HEK293T (cell line): ENCODE data around the gene SF3B2.
"Not testable (repeated sequence)": the region's sequence is repeated elsewhere in the genome, so short reads cannot be mapped to it uniquely, and the experiment has no call there.

Experiments used
- CTCF ChIA-PET: fragments of 350-600 bp; formaldehyde crosslinking; extraction: SDS; loops from one replicate; lab custom pipeline; 2021; ENCODE audit warnings: antibody characterized with exemption, inconsistent platforms; lab: Yijun Ruan, JAX
- POLR2A ChIA-PET: fragments of 350-600 bp; formaldehyde crosslinking; extraction: SDS; loops from one replicate; lab custom pipeline; 2020; ENCODE audit warnings: antibody characterized with exemption, inconsistent platforms; lab: Yijun Ruan, JAX
- DNase-seq: peaks from one replicate; pipeline ENCODE4 v3.0.0; 2012; ENCODE audit warnings: mixed read lengths; ENCODE audit errors: extremely low spot score
- ARNT ChIP-seq: fragments of 450-650 bp; IDR thresholded peaks from 2 replicates; pipeline ENCODE4 v1.6.1; 2017; ENCODE audit warnings: mild to moderate bottlenecking
- BHLHE40 ChIP-seq: fragments of 450-650 bp; IDR thresholded peaks from 2 replicates; pipeline ENCODE4 v1.6.1; 2016; ENCODE audit warnings: mild to moderate bottlenecking, moderate library complexity, borderline replicate concordance
- CTBP1 ChIP-seq: fragments of 450-650 bp; IDR thresholded peaks from 2 replicates; pipeline ENCODE4 v1.6.1; 2016; ENCODE audit warnings: borderline replicate concordance
- ELF4 ChIP-seq: fragments of 450-650 bp; IDR thresholded peaks from 2 replicates; pipeline ENCODE4 v1.6.1; 2017; ENCODE audit warnings: antibody characterized with exemption
- FOXA1 ChIP-seq: fragments of 450-650 bp; IDR thresholded peaks from 2 replicates; pipeline ENCODE4 v1.6.1; 2016; ENCODE audit warnings: mild to moderate bottlenecking
- FOXK2 ChIP-seq: fragments of 450-650 bp; IDR thresholded peaks from 2 replicates; pipeline ENCODE4 v1.6.1; 2016; ENCODE audit warnings: mild to moderate bottlenecking
- FOXM1 ChIP-seq: fragments of 450-650 bp; IDR thresholded peaks from 2 replicates; pipeline ENCODE4 v1.6.1; 2017; ENCODE audit warnings: mild to moderate bottlenecking, borderline replicate concordance
- HDGF ChIP-seq: fragments of 450-650 bp; IDR thresholded peaks from 2 replicates; pipeline ENCODE4 v1.6.1; 2017; ENCODE audit warnings: antibody characterized with exemption, borderline replicate concordance
- L3MBTL2 ChIP-seq: fragments of 450-650 bp; conservative IDR thresholded peaks from 2 replicates; pipeline ENCODE4 v1.6.1; 2016; ENCODE audit warnings: mild to moderate bottlenecking
- LEF1 ChIP-seq: fragments of 450-650 bp; IDR thresholded peaks from 2 replicates; pipeline ENCODE4 v1.6.1; 2017; ENCODE audit warnings: mild to moderate bottlenecking, borderline replicate concordance
- NFRKB ChIP-seq: fragments of 450-650 bp; IDR thresholded peaks from 2 replicates; pipeline ENCODE4 v1.6.1; 2016; ENCODE audit warnings: mild to moderate bottlenecking, moderate library complexity
- SP1 ChIP-seq: fragments of 450-650 bp; IDR thresholded peaks from 2 replicates; pipeline ENCODE4 v1.6.1; 2017
- SUZ12 ChIP-seq: fragments of 450-650 bp; IDR thresholded peaks from 2 replicates; pipeline ENCODE4 v1.6.1; 2016; ENCODE audit warnings: mild to moderate bottlenecking
- TARDBP ChIP-seq: fragments of 450-650 bp; IDR thresholded peaks from 2 replicates; pipeline ENCODE4 v1.6.1; 2016
- ZNF384 ChIP-seq: fragments of 450-650 bp; IDR thresholded peaks from 2 replicates; pipeline ENCODE4 v1.6.1; 2016
- TF ChIP-seq, protein P1 (sequence below): fragments of 450-650 bp; IDR thresholded peaks from 2 replicates; pipeline ENCODE4 v1.6.1; 2016

The SF3B2 gene

DNA sequence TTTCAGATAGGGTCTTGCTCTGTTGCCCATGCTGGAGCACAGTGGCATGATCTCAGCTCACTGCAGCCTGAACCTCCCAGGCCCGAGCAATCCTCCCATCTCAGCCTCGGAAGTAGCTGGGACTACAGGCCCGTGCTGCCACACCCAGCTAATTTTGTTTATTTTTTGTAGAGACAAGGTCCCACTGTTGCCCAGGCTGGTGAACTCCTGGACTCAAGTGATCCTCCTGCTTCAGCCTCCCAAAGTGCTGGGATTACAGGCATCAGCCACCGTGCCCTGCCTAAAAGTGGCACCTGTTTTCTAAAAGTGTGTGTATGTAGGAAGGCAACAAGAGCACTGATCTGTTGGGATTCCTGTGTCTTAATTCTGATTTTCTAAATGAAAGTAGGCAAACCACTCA, 38.1 kb downstream of the SF3B2 start:
- ChIA-PET POLR2A (no interaction called here), CTCF (no interaction called here)
- TF ChIP-seq HDGF, result no peak
- DNase-seq, result no peak

GRCh38 chr11:66092125-66092524, 40.0 kb downstream of the SF3B2 start:
- POLR2A ChIA-PET, CTCF ChIA-PET, DNase-seq: not testable (repeated sequence)

DNA sequence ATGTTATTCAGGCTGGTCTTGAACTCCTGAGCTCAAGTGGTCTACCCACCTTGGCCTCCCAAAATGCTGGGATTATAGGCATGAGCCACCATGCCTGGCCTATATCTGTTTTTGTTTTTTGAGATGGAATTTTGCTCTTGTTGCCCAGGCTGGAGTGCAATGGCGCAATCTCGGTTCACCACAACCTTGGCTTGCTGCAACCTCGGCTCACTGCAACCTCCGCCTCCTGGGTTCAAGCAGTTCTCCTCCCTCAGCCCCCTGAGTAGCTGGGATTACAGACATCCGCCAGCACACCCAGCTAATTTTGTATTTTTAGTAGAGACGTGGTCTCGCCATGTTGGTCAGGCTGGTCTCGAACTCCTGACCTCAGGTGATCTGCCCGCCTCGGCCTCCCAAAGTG, 47.6 kb downstream of the SF3B2 start:
- POLR2A ChIA-PET, CTCF ChIA-PET: not testable (repeated sequence)

GRCh38 chr11:66100272-66101065, 48.3 kb downstream of the SF3B2 start:
- POLR2A ChIA-PET, result no interaction called here
- TF ChIP-seq NFRKB (no peak), HDGF (no peak), ELF4 (no peak), LEF1 (no peak), CTBP1 (no peak)
- CTCF ChIA-PET, result no interaction called here
- DNase-seq, result no peak

More for the DNA sequence above, 47.6 kb downstream of the SF3B2 start:
- DNase-seq, result not testable (repeated sequence)

DNA sequence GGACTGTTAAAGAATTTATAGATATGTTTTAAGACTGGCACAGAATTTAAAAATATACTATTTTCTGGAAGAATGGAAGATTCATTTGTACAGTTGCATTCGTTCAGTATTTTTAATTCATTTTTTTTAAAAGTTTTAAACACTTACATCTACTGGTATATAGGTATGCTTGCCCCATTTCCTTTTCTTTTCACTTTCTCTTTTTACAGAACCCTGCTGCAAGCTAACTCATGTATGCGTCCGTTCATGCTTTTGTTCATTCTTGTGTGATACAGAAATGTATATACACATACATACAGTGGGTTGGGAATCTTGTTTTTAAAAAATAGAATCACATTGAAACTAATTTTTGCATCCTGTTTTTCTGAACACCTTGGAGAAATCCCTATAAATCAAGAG, 48.9 kb downstream of the SF3B2 start:
- ChIA-PET POLR2A (no interaction called here), CTCF (no interaction called here)
- TF ChIP-seq ZNF384, result no peak
- no peak for TF ChIP-seq LEF1
- no peak for TF ChIP-seq CTBP1
- no peak for TF ChIP-seq FOXK2
- no peak for TF ChIP-seq FOXM1
- TF ChIP-seq TARDBP, result no peak
- TF ChIP-seq SP1, result no peak
- TF ChIP-seq BHLHE40, result no peak
- no peak for TF ChIP-seq ELF4
- no peak for TF ChIP-seq FOXA1
- TF ChIP-seq, protein P1, sequence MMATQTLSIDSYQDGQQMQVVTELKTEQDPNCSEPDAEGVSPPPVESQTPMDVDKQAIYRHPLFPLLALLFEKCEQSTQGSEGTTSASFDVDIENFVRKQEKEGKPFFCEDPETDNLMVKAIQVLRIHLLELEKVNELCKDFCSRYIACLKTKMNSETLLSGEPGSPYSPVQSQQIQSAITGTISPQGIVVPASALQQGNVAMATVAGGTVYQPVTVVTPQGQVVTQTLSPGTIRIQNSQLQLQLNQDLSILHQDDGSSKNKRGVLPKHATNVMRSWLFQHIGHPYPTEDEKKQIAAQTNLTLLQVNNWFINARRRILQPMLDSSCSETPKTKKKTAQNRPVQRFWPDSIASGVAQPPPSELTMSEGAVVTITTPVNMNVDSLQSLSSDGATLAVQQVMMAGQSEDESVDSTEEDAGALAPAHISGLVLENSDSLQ, result no peak
- no peak for TF ChIP-seq ARNT
- TF ChIP-seq SUZ12, result no peak
- TF ChIP-seq NFRKB, result no peak
- DNase-seq, result no peak

DNA sequence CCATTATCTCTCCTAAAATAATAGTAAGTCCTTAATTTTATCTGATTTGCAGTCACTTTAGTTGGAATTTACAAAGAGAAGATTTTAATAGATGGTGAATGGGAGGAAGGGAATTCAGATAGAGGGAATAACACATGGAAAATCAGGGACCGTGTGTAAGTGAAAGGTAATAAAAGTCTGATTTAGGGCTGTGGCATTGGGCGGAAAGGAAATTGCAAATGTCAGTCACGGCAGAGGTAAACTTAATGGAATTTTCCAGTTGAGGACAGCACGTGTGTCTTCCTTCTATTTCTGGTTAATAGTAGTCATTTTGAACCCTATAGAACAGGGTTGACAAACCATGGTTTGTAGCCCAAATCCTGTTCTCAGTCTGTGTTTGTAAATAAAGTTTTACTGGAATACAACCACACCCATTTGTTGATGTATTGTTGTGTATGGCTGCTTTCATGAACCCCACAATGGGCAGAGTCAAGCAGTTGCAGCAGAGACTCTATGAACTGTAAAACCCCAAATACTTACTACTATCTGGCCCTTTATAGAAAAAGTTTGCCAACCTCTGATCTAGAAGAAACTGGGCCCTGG, 52.0 kb downstream of the SF3B2 start:
- POLR2A ChIA-PET, result no interaction called here
- TF ChIP-seq, protein P1, result peak; percentile 66
- no peak for TF ChIP-seq FOXA1
- CTCF ChIA-PET, result interaction anchor here (0.7 kb wide), 1 partner anchor 17 kb away, joined by 7 read pairs; no protein-coding TSS in a partner anchor
- no peak for DNase-seq

- ChIA-PET POLR2A (no interaction called here), CTCF (no interaction called here)
- no peak for TF ChIP-seq FOXK2
- no peak for TF ChIP-seq BHLHE40
- TF ChIP-seq SUZ12, result no peak
- TF ChIP-seq, protein P1, result no peak
- TF ChIP-seq SP1, result no peak
- no peak for TF ChIP-seq FOXM1
- no peak for TF ChIP-seq CTBP1
- no peak for TF ChIP-seq NFRKB
- no peak for TF ChIP-seq LEF1
- no peak for TF ChIP-seq ZNF384
- no peak for TF ChIP-seq L3MBTL2
- TF ChIP-seq TARDBP, result no peak
- no peak for TF ChIP-seq ARNT
- TF ChIP-seq FOXA1, result no peak
- no peak for TF ChIP-seq HDGF
- TF ChIP-seq ELF4, result no peak
- DNase-seq, result no peak
These were observed 54.8 kb downstream of the SF3B2 start for GRCh38 chr11:66106786-66107599.
